PC-3 (cell line): ENCODE data around the gene RBM20.

Experiments used
- CTCF ChIP-seq: fragments of 300-600 bp; sonication (generic); conservative IDR thresholded peaks from 2 replicates; pipeline ENCODE4 v1.5.1; 2017; ENCODE audit warnings: antibody characterized with exemption, low read depth, mild to moderate bottlenecking, low read length
- EZH2phosphoT487 ChIP-seq: fragments of 300-600 bp; sonication (generic); IDR thresholded peaks from 2 replicates; pipeline ENCODE4 v1.6.1; 2018; ENCODE audit warnings: mild to moderate bottlenecking, antibody characterized with exemption, low read length, borderline replicate concordance

GRCh38 chr10:110794808-110795207 is 150.7 kb downstream of the RBM20 start:
- no peak for TF ChIP-seq CTCF
- no peak for TF ChIP-seq EZH2phosphoT487
